Left ventricle myocardium inferior (tissue), 1 donor: Measurements from ENCODE around the gene MTFMT. TPM values are rescaled to one million over a fixed set of nuclear protein-coding genes. Genes with fewer than 3 reads are reported as not detected.

Experiments used
- DNase-seq: peaks from one replicate; pipeline ENCODE4 v3.0.0-alpha.2; 2020
- H3K27ac ChIP-seq: fragments of 200-600 bp; replicated peaks from 2 replicates; pipeline ENCODE4 v1.8.0; 2021
- H3K27me3 ChIP-seq: fragments of 200-600 bp; 2 replicates; pipeline ENCODE4 v1.8.0; 2021; ENCODE audit warnings: low read depth
- H3K36me3 ChIP-seq: fragments of 200-600 bp; 2 replicates; pipeline ENCODE4 v1.8.0; 2021
- H3K4me1 ChIP-seq: fragments of 200-600 bp; 2 replicates; pipeline ENCODE4 v1.8.0; 2021
- H3K4me3 ChIP-seq: fragments of 200-600 bp; 2 replicates; pipeline ENCODE4 v1.8.0; 2021; ENCODE audit warnings: mild to moderate bottlenecking, moderate library complexity
- H3K9me3 ChIP-seq: fragments of 200-600 bp; replicated peaks from 2 replicates; pipeline ENCODE4 v1.8.0; 2021
- intact Hi-C: fragments of 100-400 bp; cut with micrococcal nuclease; formaldehyde crosslinking; loops from one replicate; pipeline ENCODE4 v1.11.0; 2022
- total RNA-seq: library from RNA; stranded (reverse); fragmentation: NEBNext Ultra II Directional; extraction: Animal tissue kit (Norgen Biotek cat#: 25700); gene quantifications from one replicate; pipeline ENCODE4 v1.2.1, GENCODE V29; 2021
- TF ChIP-seq, protein P1 (sequence below): fragments of 200-600 bp; IDR thresholded peaks from 2 replicates; pipeline ENCODE4 v1.8.0; 2021; ENCODE audit warnings: antibody characterized with exemption, mild to moderate bottlenecking, borderline replicate concordance
- donor health status: DM: no; HTN: yes; CAD: no; lungs with severe emphysema.

Gene MTFMT
- total RNA-seq, 1 donor from 2014 or later = 18.6 TPM

DNA sequence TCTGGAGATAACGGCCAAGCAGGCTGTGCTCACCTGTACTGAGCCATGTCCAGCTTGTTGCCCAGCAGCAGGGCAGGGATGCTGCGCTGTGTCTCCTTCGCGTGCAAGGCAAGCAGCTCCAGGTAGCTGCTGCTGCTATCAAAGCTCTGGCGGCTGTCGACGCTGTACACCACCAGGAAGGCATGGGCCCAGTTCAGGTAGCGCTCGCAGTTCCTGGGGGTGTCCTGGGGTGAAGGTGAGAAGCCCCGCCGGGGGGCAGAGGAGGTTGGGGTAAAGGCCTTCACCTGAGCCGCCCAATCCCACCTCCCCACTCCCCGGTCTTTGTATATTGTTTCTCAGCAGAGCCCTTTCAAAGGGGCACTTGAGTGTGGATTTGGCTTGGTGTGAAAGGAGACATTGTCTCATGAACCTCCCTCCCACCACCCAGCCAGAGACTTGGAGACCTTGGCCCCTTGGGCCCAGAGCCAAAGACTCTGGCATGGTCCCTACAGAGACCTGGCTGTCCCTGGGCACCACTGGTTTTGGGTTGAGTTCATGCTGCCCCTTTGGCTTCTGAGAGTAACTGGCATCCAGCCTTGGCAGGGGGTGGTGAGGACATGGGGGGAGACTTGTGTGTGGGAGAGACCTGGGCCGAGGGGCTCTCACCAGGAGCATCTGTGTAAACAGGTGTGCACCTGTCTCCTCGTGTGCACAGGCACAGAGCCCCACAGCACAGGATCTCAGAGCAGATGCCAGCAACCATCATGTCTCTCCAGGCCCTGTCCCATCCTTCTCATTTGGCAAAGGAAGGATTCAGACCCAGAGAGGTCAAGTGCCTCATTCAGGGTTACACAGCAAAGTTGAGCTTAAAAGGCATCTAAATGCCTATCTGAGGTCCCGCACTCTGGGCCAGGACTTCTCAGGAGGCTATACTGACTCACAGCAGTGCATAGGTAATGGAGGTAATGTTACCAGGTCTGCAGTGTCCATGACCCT is 29.2 kb upstream of the MTFMT start:
- no peak for DNase-seq
- Histone ChIP-seq H3K9me3 (peaks cover 5% of the 10 kb centered on the region), H3K4me3 (no peak overlapping the region), H3K36me3 (peaks cover 18% of the 10 kb centered on the region), H3K27me3 (no peaks in the 10 kb centered on the region), H3K4me1 (peaks cover 80% of the 10 kb centered on the region), H3K27ac (peak overlapping the region; percentile 89)
- intact Hi-C loops = loop anchor here (10.0 kb wide), 1 partner anchor 46 kb away; no protein-coding TSS in a partner anchor
- TF ChIP-seq, protein P1, sequence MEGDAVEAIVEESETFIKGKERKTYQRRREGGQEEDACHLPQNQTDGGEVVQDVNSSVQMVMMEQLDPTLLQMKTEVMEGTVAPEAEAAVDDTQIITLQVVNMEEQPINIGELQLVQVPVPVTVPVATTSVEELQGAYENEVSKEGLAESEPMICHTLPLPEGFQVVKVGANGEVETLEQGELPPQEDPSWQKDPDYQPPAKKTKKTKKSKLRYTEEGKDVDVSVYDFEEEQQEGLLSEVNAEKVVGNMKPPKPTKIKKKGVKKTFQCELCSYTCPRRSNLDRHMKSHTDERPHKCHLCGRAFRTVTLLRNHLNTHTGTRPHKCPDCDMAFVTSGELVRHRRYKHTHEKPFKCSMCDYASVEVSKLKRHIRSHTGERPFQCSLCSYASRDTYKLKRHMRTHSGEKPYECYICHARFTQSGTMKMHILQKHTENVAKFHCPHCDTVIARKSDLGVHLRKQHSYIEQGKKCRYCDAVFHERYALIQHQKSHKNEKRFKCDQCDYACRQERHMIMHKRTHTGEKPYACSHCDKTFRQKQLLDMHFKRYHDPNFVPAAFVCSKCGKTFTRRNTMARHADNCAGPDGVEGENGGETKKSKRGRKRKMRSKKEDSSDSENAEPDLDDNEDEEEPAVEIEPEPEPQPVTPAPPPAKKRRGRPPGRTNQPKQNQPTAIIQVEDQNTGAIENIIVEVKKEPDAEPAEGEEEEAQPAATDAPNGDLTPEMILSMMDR = no peak

DNA sequence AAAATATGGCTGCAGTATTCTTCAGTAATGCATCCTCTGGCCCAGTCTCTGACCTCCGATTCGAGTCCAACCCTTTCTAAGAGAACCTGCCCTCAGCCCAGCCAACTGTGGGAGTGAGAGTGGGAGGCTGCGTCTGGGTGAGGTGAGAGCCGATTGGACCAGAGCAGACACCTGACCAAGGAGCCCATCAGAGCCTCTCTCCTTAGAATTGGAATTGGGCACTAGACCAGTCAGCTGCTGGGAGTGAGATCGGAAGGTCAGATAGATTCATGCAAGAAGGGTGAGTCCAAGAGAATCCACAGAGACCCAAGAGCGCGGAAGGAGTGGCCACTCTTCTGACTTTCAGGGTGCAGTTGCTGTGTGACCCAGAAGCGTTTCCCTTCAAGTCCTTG is 28.1 kb upstream of the MTFMT start:
- Histone ChIP-seq H3K9me3 (peaks cover 5% of the 10 kb centered on the region), H3K27me3 (no peaks in the 10 kb centered on the region), H3K27ac (peak overlapping the region; percentile 71), H3K4me3 (no peak overlapping the region), H3K4me1 (peaks cover 68% of the 10 kb centered on the region), H3K36me3 (peaks cover 18% of the 10 kb centered on the region)
- DNase-seq = no peak
- intact Hi-C loops = loop anchor here (10.0 kb wide), 1 partner anchor 47 kb away; no protein-coding TSS in a partner anchor
- TF ChIP-seq, protein P1 = no peak

DNA sequence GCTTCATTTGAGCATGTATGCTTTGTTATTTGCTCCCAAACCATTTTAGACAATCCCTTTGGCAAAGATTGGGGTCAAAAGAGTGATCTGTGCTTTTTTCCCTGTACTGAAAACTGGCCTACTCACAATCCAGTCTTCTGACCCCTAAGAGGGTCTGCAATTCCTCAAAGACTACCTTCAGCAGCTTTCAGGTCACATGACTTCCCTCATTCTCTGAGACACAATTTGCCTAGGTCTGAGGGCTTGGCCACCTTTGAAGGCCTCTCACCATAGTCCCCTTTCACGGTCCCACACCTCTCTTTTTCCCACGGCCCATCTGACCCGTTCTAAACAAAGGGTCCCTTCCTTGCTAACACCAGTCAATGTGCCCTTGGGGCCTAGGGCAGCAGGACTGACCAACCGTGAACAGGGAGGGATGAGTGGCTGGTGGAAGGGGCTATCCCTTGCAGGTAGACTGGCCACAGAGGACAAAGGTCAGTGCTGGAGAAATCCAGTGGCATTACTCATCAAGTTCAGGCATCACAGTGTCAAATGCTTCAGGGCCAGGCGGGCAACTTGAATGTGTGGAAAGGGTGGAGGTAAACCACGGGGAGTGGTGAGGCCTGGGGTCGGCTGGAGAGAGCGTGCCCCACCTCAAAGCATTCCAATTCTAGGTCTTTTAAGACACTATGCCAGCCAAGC is 27.6 kb upstream of the MTFMT start:
- Histone ChIP-seq H3K27ac (peak overlapping the region; percentile 71), H3K4me3 (no peak overlapping the region), H3K36me3 (peaks cover 18% of the 10 kb centered on the region), H3K9me3 (peaks cover 5% of the 10 kb centered on the region), H3K4me1 (peaks cover 63% of the 10 kb centered on the region), H3K27me3 (no peaks in the 10 kb centered on the region)
- TF ChIP-seq, protein P1 = no peak
- DNase-seq = no peak
- intact Hi-C loops = loop anchor here (10.0 kb wide), 1 partner anchor 48 kb away; no protein-coding TSS in a partner anchor

DNA sequence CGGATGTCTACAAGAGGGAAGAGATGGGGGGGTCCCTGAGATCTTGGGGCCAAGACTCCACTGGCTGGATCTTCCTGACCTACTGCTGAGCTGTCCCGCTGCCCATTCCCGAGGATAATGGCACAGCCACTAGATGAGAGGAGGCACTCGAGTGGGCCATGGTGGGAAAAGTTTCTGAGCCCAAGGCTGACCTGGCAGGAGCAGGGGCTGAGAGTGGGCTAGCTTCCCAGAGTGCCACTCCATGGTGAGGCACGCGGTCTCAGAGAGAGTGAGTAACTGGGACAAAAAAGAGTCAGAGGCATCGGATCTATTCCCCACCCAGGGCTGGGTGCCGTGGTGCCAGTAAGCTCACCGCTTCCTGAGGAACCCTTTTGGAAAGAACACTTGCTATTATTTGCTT is 26.7 kb upstream of the MTFMT start:
- DNase-seq = no peak
- no peak overlapping the region for H3K4me3 ChIP-seq
- H3K4me1 ChIP-seq = peaks cover 55% of the 10 kb centered on the region
- H3K27me3 ChIP-seq = no peaks in the 10 kb centered on the region
- intact Hi-C loops = loop anchor here (10.0 kb wide), 1 partner anchor 49 kb away; no protein-coding TSS in a partner anchor
- TF ChIP-seq, protein P1 = no peak
- H3K9me3 ChIP-seq = peaks cover 5% of the 10 kb centered on the region
- H3K27ac ChIP-seq = peak overlapping the region; percentile 71
- H3K36me3 ChIP-seq = peaks cover 18% of the 10 kb centered on the region

DNA sequence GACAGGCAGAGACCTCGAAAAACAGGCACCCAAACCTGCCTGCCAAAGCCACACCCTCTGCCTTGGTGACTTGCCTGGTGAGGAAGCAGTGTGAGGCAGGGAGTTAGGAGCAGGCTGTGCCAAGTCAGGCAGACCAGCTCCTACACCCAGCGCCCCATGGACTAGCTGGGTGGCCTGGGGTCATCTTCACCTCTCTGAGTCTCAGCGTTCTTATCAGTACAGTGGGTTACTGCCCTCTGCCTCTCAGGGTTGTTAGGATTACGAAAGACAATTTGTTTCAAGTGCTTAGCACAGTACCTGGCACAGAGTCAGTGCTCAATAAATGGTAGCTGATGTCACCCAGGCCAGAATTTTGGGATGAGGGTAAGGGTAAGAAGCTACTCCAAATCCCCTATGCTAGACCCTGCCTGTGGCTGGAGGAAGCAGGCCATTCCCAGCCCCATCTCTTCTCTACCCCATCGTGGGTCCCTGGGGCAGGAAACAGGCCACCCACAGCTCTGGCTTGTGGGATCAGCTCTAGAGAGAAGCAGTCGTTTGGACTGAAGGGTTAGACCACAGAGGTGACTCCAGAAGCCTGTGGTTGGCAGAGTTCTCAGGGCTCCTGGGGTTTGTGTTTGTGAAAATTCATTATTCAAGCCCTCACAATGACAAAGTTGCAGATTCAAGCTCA is 25.9 kb upstream of the MTFMT start:
- intact Hi-C loops = loop anchor here (10.0 kb wide), 1 partner anchor 49 kb away; no protein-coding TSS in a partner anchor
- no peaks in the 10 kb centered on the region for H3K27me3 ChIP-seq
- no peak overlapping the region for H3K4me3 ChIP-seq
- peaks cover 47% of the 10 kb centered on the region for H3K4me1 ChIP-seq
- H3K36me3 ChIP-seq = peaks cover 18% of the 10 kb centered on the region
- TF ChIP-seq, protein P1 = no peak
- H3K9me3 ChIP-seq = peaks cover 3% of the 10 kb centered on the region
- no peak for DNase-seq
- H3K27ac ChIP-seq = peak overlapping the region; percentile 71
